ENCODE results near the gene ZNF441. TPM values are rescaled to one million over a fixed set of nuclear protein-coding genes. Genes with fewer than 3 reads are reported as not detected.

ZNF441 gene
- total RNA-seq, 2 donors from 2014 or later, result 4.5 to 5.1 TPM

Other genes starting within 250 kb of the ZNF441 start
- 10 to 100 TPM; 44.2 to 53.3 TPM for gene ECSIT, start 237.9 kb upstream of the ZNF441 start, total RNA-seq
- not detected for gene CNN1, start 228.1 kb upstream of the ZNF441 start, total RNA-seq
- gene ELOF1, start 207.8 kb upstream of the ZNF441 start, total RNA-seq, result 10 to 100 TPM; 48.0 to 66.5 TPM
- 10 to 100 TPM; 19.9 to 26.3 TPM for gene ACP5, start 189.4 kb upstream of the ZNF441 start, total RNA-seq
- 1 to 10 TPM; 4.6 to 5.9 TPM for gene ZNF627, start 169.5 kb upstream of the ZNF441 start, total RNA-seq
- 1 to 10 TPM; 1.9 to 2.8 TPM for gene ZNF823, start 28.1 kb upstream of the ZNF441 start, total RNA-seq
- gene ZNF491, start 31.5 kb downstream of the ZNF441 start, total RNA-seq, result under 1 TPM; 0.50 to 0.52 TPM
- gene ZNF440, start 47.3 kb downstream of the ZNF441 start, total RNA-seq, result 1 to 10 TPM; 8.7 to 9.0 TPM
- gene ZNF439, start 81.7 kb downstream of the ZNF441 start, total RNA-seq, result 10 to 100 TPM in 1 of 2 donors, 1 to 10 TPM in 1; 4.3 to 16.5 TPM
- gene ZNF69, start 120.8 kb downstream of the ZNF441 start, total RNA-seq, result 1 to 10 TPM; 1.5 to 1.9 TPM
- 10 to 100 TPM; 12.0 to 12.2 TPM for gene ZNF700, start 158.1 kb downstream of the ZNF441 start, total RNA-seq
- gene ZNF763, start 198.0 kb downstream of the ZNF441 start, total RNA-seq, result 1 to 10 TPM in 1 of 2 donors, under 1 TPM in 1; 0.64 to 1.3 TPM

Measured in activated T-helper 17 cell treated with anti-CD3 and anti-CD28 coated beads, Interleukin-2, amount 50 U/mL, for 72 hours (primary cell).